HCT116 (cell line): Measurements from ENCODE around the gene EIF2D.
"Not testable (repeated sequence)": the region's sequence is repeated elsewhere in the genome, so short reads cannot be mapped to it uniquely, and the experiment has no call there.

Source experiments
- CTCF ChIP-seq, 3 experiments: fragments of 200-600 bp in 1 of 3; sonication (generic) in 1 of 3; IDR thresholded peaks in 2 of 3; conservative IDR thresholded peaks in 1 of 3; 2 replicates each; pipeline ENCODE4 v1.5.1; 2012 to 2017; ENCODE audit warnings: low read depth in 2 of 3, low read length in 2 of 3, antibody characterized with exemption in 1 of 3, borderline replicate concordance in 1 of 3, control low read depth in 1 of 3, mild to moderate bottlenecking in 1 of 3, mixed read lengths in 1 of 3, mixed run types in 1 of 3, moderate library complexity in 1 of 3; ENCODE audit not compliant: insufficient read depth in 1 of 3
- EGR1 ChIP-seq: IDR thresholded peaks from 2 replicates; pipeline ENCODE4 v1.6.1; 2012; ENCODE audit warnings: low read depth
- EZH2 ChIP-seq: fragments of 200-600 bp; sonication (generic); IDR thresholded peaks from 2 replicates; pipeline ENCODE4 v1.6.1; 2017; ENCODE audit warnings: antibody characterized with exemption, mixed run types
- EZH2phosphoT487 ChIP-seq: fragments of 200-600 bp; IDR thresholded peaks from 2 replicates; pipeline ENCODE4 v1.6.1; 2018; ENCODE audit warnings: antibody characterized with exemption, borderline replicate concordance
- JUND ChIP-seq: IDR thresholded peaks from 2 replicates; pipeline ENCODE4 v1.6.1; 2012
- MAX ChIP-seq: IDR thresholded peaks from 2 replicates; pipeline ENCODE4 v1.6.1; 2012
- POLR2A ChIP-seq: IDR thresholded peaks from 2 replicates; pipeline ENCODE4 v1.7.0; 2011; ENCODE audit warnings: borderline replicate concordance; ENCODE audit not compliant: insufficient read depth, insufficient read length; ENCODE audit errors: extremely low read depth
- POLR2AphosphoS5 ChIP-seq: IDR thresholded peaks from 2 replicates; pipeline ENCODE4 v1.6.1; 2011; ENCODE audit warnings: mild to moderate bottlenecking, low read depth, low read length, moderate library complexity
- RAD21 ChIP-seq: IDR thresholded peaks from 2 replicates; pipeline ENCODE4 v1.6.1; 2012; ENCODE audit warnings: low read depth, mild to moderate bottlenecking
- REST ChIP-seq: IDR thresholded peaks from 2 replicates; pipeline ENCODE4 v1.6.1; 2012; ENCODE audit warnings: low read depth
- SIN3A ChIP-seq: IDR thresholded peaks from 2 replicates; pipeline ENCODE4 v1.6.1; 2012; ENCODE audit warnings: low read depth
- TCF7L2 ChIP-seq: IDR thresholded peaks from 2 replicates; pipeline ENCODE4 v1.7.0; 2011; ENCODE audit warnings: borderline replicate concordance, inconsistent platforms; ENCODE audit not compliant: insufficient read depth, insufficient read length; ENCODE audit errors: extremely low read depth
- ZFX ChIP-seq: fragments of 450-650 bp; IDR thresholded peaks from 2 replicates; pipeline ENCODE4 v1.6.1; 2017
- ZNF274 ChIP-seq: fragments of 200-500 bp; sonication (Bioruptor generic); IDR thresholded peaks from 2 replicates; pipeline ENCODE4 v1.6.1; 2014; ENCODE audit warnings: mild to moderate bottlenecking, low read depth, low read length, inconsistent platforms

- TF ChIP-seq CTCF (IDR thresholded peaks at IDR 0.05 in 2 of 3, conservative IDR thresholded peaks at IDR 0.05 in 1 of 3; ENCODE audit: borderline replicate concordance in 1 of 3, insufficient read depth in 1 of 3, low read depth in 2 of 3, low read length in 2 of 3); EZH2phosphoT487; EGR1; EZH2; POLR2A; MAX; RAD21; REST; SIN3A; TCF7L2; ZFX; POLR2AphosphoS5; JUND; ZNF274: not testable (repeated sequence)
These were observed 14.1 kb upstream of the EIF2D start for GRCh38 chr1:206626396-206626795.
